Gastrocnemius medialis (tissue), 4 donors: ENCODE measurements around the gene HIRA. TPM values are rescaled to one million over a fixed set of nuclear protein-coding genes. Genes with fewer than 3 reads are reported as not detected.
A peak's percentile ranks its signal among the peaks of the same experiment; 100 is the strongest.

Source experiments
- ATAC-seq, 2 donors: fragments of 150-250 bp; one replicate each; pipeline ENCODE4 v1.9.1; 2016
- DNase-seq, 2 donors: peaks; one replicate each; pipeline ENCODE4 v3.0.0-alpha.2; 2019
- H3K27ac ChIP-seq, 4 donors: fragments of 200-600 bp; sonication (generic); 1 replicate in 1 of 4; 2 replicates in 3 of 4; pipeline ENCODE4 v1.5.1; 2016 to 2018; ENCODE audit warnings: mild to moderate bottlenecking in 2 of 4, moderate library complexity in 1 of 4
- H3K27me3 ChIP-seq, 3 donors: fragments of 200-600 bp; sonication (generic) in 2 of 3; 1 replicate in 1 of 3; 2 replicates in 2 of 3; pipeline versions ENCODE4 v1.5.1 to v1.6.0; 2016 to 2019; ENCODE audit warnings: mild to moderate bottlenecking in 1 of 3, moderate library complexity in 1 of 3
- H3K36me3 ChIP-seq, 2 donors: fragments of 200-600 bp; sonication (generic) in 1 of 2; one replicate each; pipeline ENCODE4 v1.5.1; 2017 to 2018
- H3K4me1 ChIP-seq, 2 donors: fragments of 200-600 bp; sonication (generic) in 1 of 2; one replicate each; pipeline ENCODE4 v1.5.1; 2016 to 2017; ENCODE audit warnings: mild to moderate bottlenecking in 2 of 2
- H3K4me3 ChIP-seq, 4 donors: fragments of 200-600 bp; sonication (generic) in 3 of 4; 1 replicate in 1 of 4; 2 replicates in 3 of 4; pipeline ENCODE4 v1.5.1; 2016 to 2019; ENCODE audit warnings: mild to moderate bottlenecking in 2 of 4
- H3K9me3 ChIP-seq, 3 donors: fragments of 200-600 bp; sonication (generic) in 2 of 3; 1 replicate in 1 of 3; 2 replicates in 2 of 3; pipeline ENCODE4 v1.5.1; 2016 to 2019
- POLR2A ChIP-seq, 2 donors: fragments of 450-650 bp; IDR thresholded peaks; one replicate each; pipeline ENCODE4 v1.6.1; 2017; ENCODE audit warnings: antibody characterized with exemption in 2 of 2, mild to moderate bottlenecking in 2 of 2, moderate library complexity in 2 of 2
- in situ Hi-C, 4 donors: fragments of 200-750 bp; cut with MboI; loops; one replicate each; pipeline versions ENCODE4 v1.15.0 to v1.8.0; 2017; ENCODE audit warnings: low sequenced_read_pairs in 4 of 4
- intact Hi-C: fragments of 100-400 bp; cut with DNase I; formaldehyde crosslinking; loops from one replicate; pipeline ENCODE4 v1.15.1; 2023; ENCODE audit warnings: low total_unique reads
- total RNA-seq, 4 donors: library from RNA; depleted of rRNA; stranded (reverse); fragments of >200 nt; gene quantifications; one replicate each; pipeline versions ENCODE4 v1.1.0 to v1.2.3, GENCODE V29; 2016
- TF ChIP-seq, protein P1 (sequence below), 5 experiments: fragments of 450-650 bp in 3 of 5; fragments of 200-600 bp in 2 of 5; sonication (generic) in 2 of 5; IDR thresholded peaks in 4 of 5; conservative IDR thresholded peaks in 1 of 5; 1 replicate in 4 of 5; 2 replicates in 1 of 5; pipeline ENCODE4 v1.5.1; 2016 to 2019; ENCODE audit warnings: antibody characterized with exemption in 5 of 5, mild to moderate bottlenecking in 3 of 5, moderate library complexity in 3 of 5

The HIRA gene
- total RNA-seq, 4 donors from 2014 or later, result 14.2 to 46.8 (median 24.6) TPM

DNA sequence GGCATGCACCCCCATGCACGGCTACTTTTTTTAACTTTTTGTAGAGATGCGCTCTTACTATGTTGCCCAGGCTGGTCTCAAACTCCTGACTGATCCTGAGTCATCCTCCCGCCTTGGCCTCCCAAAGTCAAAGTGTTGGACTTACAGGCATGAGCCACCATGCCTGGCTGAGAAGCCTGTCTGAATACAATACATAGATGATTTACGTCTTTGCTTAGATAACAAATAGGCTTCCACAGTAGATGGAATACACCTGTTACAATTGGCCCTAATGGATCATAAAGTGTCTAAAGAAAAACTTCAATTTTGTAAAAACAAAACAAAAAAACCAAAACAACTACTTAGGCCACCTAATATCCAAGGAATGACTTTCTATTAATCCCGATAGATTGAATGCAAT lies 127.0 kb downstream of the HIRA start:
- no peak overlapping the region for H3K27ac ChIP-seq
- intact Hi-C loops (no loop called here), in situ Hi-C loops (no loop called here)
- ATAC-seq (no peak), DNase-seq (no peak)
- no peaks in the 10 kb centered on the region for H3K4me1 ChIP-seq
- no peak overlapping the region for H3K4me3 ChIP-seq
- H3K9me3 ChIP-seq, result no peaks in the 10 kb centered on the region
- TF ChIP-seq, protein P1, sequence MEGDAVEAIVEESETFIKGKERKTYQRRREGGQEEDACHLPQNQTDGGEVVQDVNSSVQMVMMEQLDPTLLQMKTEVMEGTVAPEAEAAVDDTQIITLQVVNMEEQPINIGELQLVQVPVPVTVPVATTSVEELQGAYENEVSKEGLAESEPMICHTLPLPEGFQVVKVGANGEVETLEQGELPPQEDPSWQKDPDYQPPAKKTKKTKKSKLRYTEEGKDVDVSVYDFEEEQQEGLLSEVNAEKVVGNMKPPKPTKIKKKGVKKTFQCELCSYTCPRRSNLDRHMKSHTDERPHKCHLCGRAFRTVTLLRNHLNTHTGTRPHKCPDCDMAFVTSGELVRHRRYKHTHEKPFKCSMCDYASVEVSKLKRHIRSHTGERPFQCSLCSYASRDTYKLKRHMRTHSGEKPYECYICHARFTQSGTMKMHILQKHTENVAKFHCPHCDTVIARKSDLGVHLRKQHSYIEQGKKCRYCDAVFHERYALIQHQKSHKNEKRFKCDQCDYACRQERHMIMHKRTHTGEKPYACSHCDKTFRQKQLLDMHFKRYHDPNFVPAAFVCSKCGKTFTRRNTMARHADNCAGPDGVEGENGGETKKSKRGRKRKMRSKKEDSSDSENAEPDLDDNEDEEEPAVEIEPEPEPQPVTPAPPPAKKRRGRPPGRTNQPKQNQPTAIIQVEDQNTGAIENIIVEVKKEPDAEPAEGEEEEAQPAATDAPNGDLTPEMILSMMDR (IDR thresholded peaks at IDR 0.05 in 4 of 5, conservative IDR thresholded peaks at IDR 0.05 in 1 of 5), result no peak
- TF ChIP-seq POLR2A (IDR thresholded peaks at IDR 0.05), result no peak
- no peaks in the 10 kb centered on the region for H3K27me3 ChIP-seq
- no peaks in the 10 kb centered on the region for H3K36me3 ChIP-seq

DNA sequence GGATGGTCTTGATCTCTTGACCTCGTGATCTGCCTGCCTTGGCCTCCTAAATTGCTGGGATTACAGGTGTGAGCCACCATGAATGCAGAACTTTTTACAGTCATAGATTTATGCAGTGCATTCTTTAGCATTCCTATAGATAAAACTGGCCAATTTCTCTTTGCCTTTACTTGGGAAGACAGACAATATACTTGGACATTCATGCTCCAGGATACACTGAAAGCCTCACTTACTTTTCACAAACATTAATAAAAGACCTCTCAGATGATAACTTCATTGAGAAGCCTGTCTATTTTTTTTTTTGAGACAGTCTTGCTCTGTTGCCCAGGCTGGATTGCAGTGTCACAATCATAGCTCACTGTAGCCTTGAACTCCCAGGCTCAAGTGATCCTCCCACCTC lies 127.7 kb downstream of the HIRA start:
- Histone ChIP-seq H3K9me3 (no peaks in the 10 kb centered on the region), H3K36me3 (no peaks in the 10 kb centered on the region), H3K4me1 (no peaks in the 10 kb centered on the region), H3K27me3 (no peaks in the 10 kb centered on the region), H3K4me3 (no peak overlapping the region), H3K27ac (no peak overlapping the region)
- no peak for ATAC-seq
- TF ChIP-seq, protein P1 (IDR thresholded peaks at IDR 0.05 in 4 of 5, conservative IDR thresholded peaks at IDR 0.05 in 1 of 5), result no peak
- TF ChIP-seq POLR2A (IDR thresholded peaks at IDR 0.05), result no peak
- intact Hi-C loops (no loop called here), in situ Hi-C loops (no loop called here)
- DNase-seq, result no peak

DNA sequence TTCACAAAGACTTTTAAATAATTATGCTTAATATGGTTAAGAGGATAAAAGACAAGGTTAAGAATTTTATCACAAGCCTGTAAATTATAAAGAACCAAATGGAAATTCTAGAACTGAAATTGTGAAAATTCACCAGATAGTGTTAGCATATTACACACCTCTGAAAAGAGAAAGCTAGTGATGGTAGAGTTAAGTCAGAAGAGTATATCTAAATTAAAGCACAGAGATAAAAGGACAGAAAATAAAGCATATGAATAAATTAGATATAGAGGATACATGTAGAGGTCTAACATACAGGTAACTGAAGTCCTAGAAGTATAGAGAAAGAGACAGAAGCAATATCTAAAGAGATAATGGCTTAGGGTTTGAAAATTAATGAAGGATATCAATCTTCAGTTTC lies 135.8 kb downstream of the HIRA start:
- ATAC-seq, result no peak
- Histone ChIP-seq H3K27me3 (no peaks in the 10 kb centered on the region), H3K9me3 (no peaks in the 10 kb centered on the region), H3K4me3 (no peak overlapping the region), H3K27ac (peak overlapping the region; percentile 1 to 100 (median 96)), H3K36me3 (no peaks in the 10 kb centered on the region), H3K4me1 (peaks cover 9 to 16% of the 10 kb centered on the region in 2 donors)
- intact Hi-C loops, result loop anchor here (5.0 to 10.0 kb wide), 2 partner anchors 337 to 1259 kb away; no protein-coding TSS in a partner anchor
- in situ Hi-C loops, result loop anchor here in 1 of 4 donors (10.0 kb wide), 1 partner anchor 149 kb away; the partner anchor contains the start of gene C22orf39
- TF ChIP-seq, protein P1 (IDR thresholded peaks at IDR 0.05 in 4 of 5, conservative IDR thresholded peaks at IDR 0.05 in 1 of 5), result no peak
- no peak for TF ChIP-seq POLR2A (IDR thresholded peaks at IDR 0.05)
- no peak for DNase-seq

DNA sequence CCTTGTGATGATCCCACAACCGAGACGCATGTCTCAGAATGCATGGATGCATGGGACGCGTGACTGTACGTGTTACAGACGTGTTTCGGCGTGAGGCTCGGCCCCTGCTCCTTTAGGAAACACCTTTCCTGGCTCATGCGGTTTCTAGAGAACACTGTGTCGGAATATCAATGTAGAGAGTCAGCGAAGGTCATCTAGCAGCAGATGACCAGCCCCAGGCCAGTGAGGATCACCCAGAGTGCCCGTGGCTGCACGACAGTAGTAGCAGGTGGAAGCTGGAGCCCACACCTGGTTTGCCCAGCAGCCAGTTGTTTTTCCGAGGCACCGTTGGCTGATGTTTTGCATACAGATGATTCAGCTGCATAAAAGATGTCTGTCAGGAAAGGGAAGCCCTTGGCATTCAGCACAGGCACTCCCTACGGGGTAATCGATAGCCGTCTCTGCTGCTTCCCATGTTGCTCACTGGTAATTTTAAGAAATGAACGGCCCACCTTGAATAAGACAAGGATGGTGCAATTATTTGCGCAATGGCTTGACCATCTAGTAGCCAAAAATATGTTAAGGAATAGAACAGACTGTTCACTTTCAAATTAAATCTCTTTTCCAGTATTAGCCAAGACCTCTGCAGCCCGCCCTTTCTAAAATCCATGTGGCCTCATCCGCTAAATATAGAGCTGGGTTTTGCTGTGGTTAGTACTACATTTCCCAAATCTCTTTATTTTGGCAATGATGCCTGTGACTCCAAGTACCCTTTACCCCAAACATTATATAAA lies 138.9 kb downstream of the HIRA start:
- Histone ChIP-seq H3K36me3 (no peaks in the 10 kb centered on the region), H3K27me3 (no peaks in the 10 kb centered on the region), H3K9me3 (no peaks in the 10 kb centered on the region), H3K27ac (peak overlapping the region; percentile 96 to 100 (median 97)), H3K4me3 (peak overlapping the region; percentile 76 to 98 (median 96)), H3K4me1 (peaks cover 33 to 47% of the 10 kb centered on the region in 2 donors)
- in situ Hi-C loops, result loop anchor here in 1 of 4 donors (10.0 kb wide), 1 partner anchor 152 kb away; the partner anchor contains the start of gene C22orf39
- TF ChIP-seq POLR2A (IDR thresholded peaks at IDR 0.05), result no peak
- TF ChIP-seq, protein P1 (IDR thresholded peaks at IDR 0.05 in 4 of 5, conservative IDR thresholded peaks at IDR 0.05 in 1 of 5), result peak in 1 of 5 experiments; percentile 27
- intact Hi-C loops, result loop anchor here (1.0 to 10.0 kb wide), 8 partner anchors 75 to 1262 kb away; partner anchors contain the start of genes COMT, DGCR2, MRPL40 and TXNRD2
- peak; percentile 95 to 96 for DNase-seq
- peak; percentile 61 to 63 for ATAC-seq
